Keratinocyte (primary cell): ENCODE data around the gene GPC5. TPM values are rescaled to one million over a fixed set of nuclear protein-coding genes. Genes with fewer than 3 reads are reported as not detected.
"Not testable (repeated sequence)": the region's sequence is repeated elsewhere in the genome, so short reads cannot be mapped to it uniquely, and the experiment has no call there.

Experiments
- DNase-seq: peaks from one replicate; pipeline ENCODE4 v3.0.0-alpha.2; 2011; ENCODE audit warnings: low read depth, missing footprints, low spot score
- FAIRE-seq: peaks from 2 replicates; lab custom pipeline; 2011; peaks lifted over from hg19 to GRCh38; lab: Jason Lieb, UNC
- H2AFZ ChIP-seq: 2 replicates; pipeline ENCODE4 v1.6.0; 2012; ENCODE audit warnings: low read length, control low read depth, inconsistent platforms; ENCODE audit not compliant: control insufficient read depth
- H3K27ac ChIP-seq: 2 replicates; pipeline ENCODE4 v1.5.1; 2011; ENCODE audit warnings: low read length; ENCODE audit not compliant: control insufficient read depth, insufficient read depth
- H3K27me3 ChIP-seq: 3 replicates; pipeline ENCODE4 v1.6.0; 2011; ENCODE audit warnings: low read length; ENCODE audit not compliant: control insufficient read depth, insufficient read depth; ENCODE audit errors: extremely low read depth
- H3K36me3 ChIP-seq, 2 experiments: 2 replicates in 1 of 2; 3 replicates in 1 of 2; pipeline ENCODE4 v1.5.1; 2011; ENCODE audit warnings: low read length in 2 of 2, mild to moderate bottlenecking in 1 of 2; ENCODE audit not compliant: control insufficient read depth in 2 of 2, insufficient read depth in 2 of 2; ENCODE audit errors: extremely low read depth in 1 of 2
- H3K4me1 ChIP-seq: 3 replicates; pipeline ENCODE4 v1.5.1; 2011; ENCODE audit warnings: low read length; ENCODE audit not compliant: control insufficient read depth, insufficient read depth; ENCODE audit errors: extremely low read depth
- H3K4me2 ChIP-seq: 3 replicates; pipeline ENCODE4 v1.6.0; 2011; ENCODE audit warnings: low read depth, low read length; ENCODE audit not compliant: control insufficient read depth, insufficient read depth; ENCODE audit errors: extremely low read depth
- H3K4me3 ChIP-seq, 3 experiments: fragments of 200-600 bp in 1 of 3; sonication (generic) in 1 of 3; 2 replicates in 2 of 3; 3 replicates in 1 of 3; pipeline ENCODE4 v1.5.1; 2011 to 2016; ENCODE audit warnings: low read length in 3 of 3, mild to moderate bottlenecking in 3 of 3, control low read depth in 2 of 3, inconsistent platforms in 1 of 3, low read depth in 1 of 3, mixed read lengths in 1 of 3, mixed run types in 1 of 3, moderate library complexity in 1 of 3; ENCODE audit not compliant: control insufficient read depth in 2 of 3, insufficient read depth in 2 of 3; ENCODE audit errors: extremely low read depth in 1 of 3
- H3K79me2 ChIP-seq: 2 replicates; pipeline ENCODE4 v1.6.0; 2012; ENCODE audit warnings: low read length; ENCODE audit not compliant: control insufficient read depth, insufficient read depth
- H3K9ac ChIP-seq: 3 replicates; pipeline ENCODE4 v1.6.0; 2011; ENCODE audit warnings: low read length; ENCODE audit not compliant: control insufficient read depth, insufficient read depth; ENCODE audit errors: extremely low read depth
- H3K9me1 ChIP-seq: 3 replicates; pipeline ENCODE4 v1.6.0; 2011; ENCODE audit warnings: low read length; ENCODE audit not compliant: control insufficient read depth, insufficient read depth; ENCODE audit errors: extremely low read depth
- H3K9me3 ChIP-seq: 2 replicates; pipeline ENCODE4 v1.5.1; 2012; ENCODE audit warnings: low read depth, low read length; ENCODE audit not compliant: control insufficient read depth
- H4K20me1 ChIP-seq: 3 replicates; pipeline ENCODE4 v1.6.0; 2011; ENCODE audit warnings: low read length; ENCODE audit not compliant: control insufficient read depth, insufficient read depth; ENCODE audit errors: extremely low read depth
- EZH2 ChIP-seq: IDR thresholded peaks from one replicate; pipeline ENCODE4 v1.6.1; 2012; ENCODE audit warnings: inconsistent platforms, mild to moderate bottlenecking, low read length, moderate library complexity
- dilution Hi-C: fragments of 300-500 bp; cut with MboI; formaldehyde crosslinking; loops from one replicate; pipeline ENCODE4 v1.7.0; 2020; ENCODE audit warnings: low sequenced_read_pairs; ENCODE audit not compliant: extremely low pct_ligation_motif_present
- polyA plus RNA-seq, 5 experiments: library from polyadenylated mRNA; depleted of rRNA in 3 of 5; stranded (reverse) in 3 of 5; stranded (forward) in 1 of 5; unstranded in 1 of 5; fragments of >200 nt; gene quantifications; 1 replicate in 1 of 5; 2 replicates in 3 of 5; 3 replicates in 1 of 5; pipeline versions ENCODE4 v1.2.1 to v1.2.3, GENCODE V29; 2011 to 2012; ENCODE audit warnings: missing spikeins in 2 of 5, low read depth in 1 of 5, low replicate concordance in 1 of 5
- TF ChIP-seq, protein P1 (sequence below), 3 experiments: IDR thresholded peaks in 1 of 3; conservative IDR thresholded peaks in 1 of 3; optimal IDR thresholded peaks in 1 of 3; 2 replicates in 2 of 3; 3 replicates in 1 of 3; pipeline versions ENCODE3 to v1.5.1; 2011; ENCODE audit warnings: low read length in 3 of 3, mild to moderate bottlenecking in 3 of 3, moderate library complexity in 2 of 3, control low read depth in 1 of 3, inconsistent platforms in 1 of 3; ENCODE audit not compliant: insufficient read depth in 2 of 3; ENCODE audit errors: extremely low read depth in 1 of 3

GPC5 gene
- polyA plus RNA-seq, 1 donor (not counting 4 experiments of a cell fraction or from before 2014, with no cell fraction given), result 0.10 TPM

DNA sequence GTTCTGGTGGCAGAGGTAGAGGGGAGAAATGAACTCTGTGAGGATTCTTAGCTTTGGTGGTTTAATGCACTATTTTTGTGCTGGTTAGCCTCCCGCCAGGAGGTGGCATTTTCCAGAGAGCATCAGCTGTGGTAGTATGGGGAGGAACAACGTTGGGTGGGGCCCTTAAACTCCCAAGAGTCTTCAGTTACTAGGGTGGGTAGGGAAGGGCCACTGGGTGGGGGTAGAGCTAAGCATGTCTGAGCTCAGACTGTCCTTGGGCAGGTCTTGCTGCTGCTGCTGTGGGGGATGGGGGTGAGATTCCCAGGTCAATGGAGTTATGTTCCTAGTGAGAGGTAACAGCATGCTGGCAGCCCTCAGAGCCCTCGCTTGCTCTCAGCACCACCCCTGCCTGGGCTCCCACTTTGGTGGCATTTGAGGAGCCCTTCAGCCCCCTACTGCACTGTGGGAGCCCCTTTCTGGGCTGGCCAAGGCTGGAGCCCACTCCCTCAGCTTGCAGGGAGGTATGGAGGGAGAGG is 897.8 kb downstream of the GPC5 start:
- H3K4me3 ChIP-seq, dilution Hi-C loops, H3K9me1 ChIP-seq, H3K9ac ChIP-seq, H3K4me1 ChIP-seq, DNase-seq, H3K36me3 ChIP-seq, H3K4me2 ChIP-seq, H3K27ac ChIP-seq, H3K27me3 ChIP-seq, H4K20me1 ChIP-seq, H3K79me2 ChIP-seq, FAIRE-seq, H3K9me3 ChIP-seq, H2AFZ ChIP-seq: not testable (repeated sequence)

DNA sequence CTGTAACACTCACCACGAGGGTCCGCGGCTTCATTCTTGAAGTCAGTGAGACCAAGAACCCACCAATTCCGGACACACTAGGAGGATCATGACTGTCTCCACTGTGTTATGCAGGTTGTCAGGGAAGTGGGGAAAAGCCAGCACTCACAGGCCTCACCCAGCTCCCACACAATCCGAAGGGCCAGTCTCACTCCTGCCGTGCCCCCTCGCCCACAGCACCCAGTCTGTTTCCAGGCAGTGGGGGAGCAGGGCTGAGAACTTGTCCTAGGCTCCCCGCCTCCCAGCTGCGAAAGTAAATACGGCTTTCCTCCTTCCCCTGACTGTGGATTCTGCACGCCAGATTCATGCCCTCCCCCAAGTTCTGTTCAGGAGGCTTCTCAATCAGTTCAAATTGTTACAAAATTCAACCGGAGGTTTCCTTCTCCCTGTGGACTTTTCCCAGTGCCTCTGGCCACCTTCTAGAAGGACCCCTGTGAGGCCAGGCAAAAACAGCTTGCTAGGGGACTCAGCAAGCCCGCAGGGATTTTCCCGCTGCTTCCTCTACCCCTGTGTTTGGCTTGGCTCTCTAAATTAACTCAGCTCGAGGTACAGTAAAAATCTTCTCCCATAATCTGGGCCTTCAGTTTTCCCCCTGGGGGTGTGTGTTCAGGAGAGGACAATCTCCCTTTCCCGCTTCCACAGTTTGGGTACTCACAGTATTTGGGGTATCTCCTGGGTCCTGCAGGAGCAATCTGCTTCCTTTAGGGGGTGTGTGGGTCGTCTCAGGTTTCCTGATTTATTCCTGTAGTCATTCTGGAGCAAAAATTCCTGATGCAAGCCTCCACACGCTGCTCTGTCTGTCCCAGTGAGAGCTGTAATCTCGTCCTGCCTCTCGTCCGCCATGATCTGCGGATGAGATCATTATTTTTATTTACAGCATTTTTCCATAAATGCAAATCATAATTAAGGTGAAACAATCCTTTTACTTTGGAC is 899.8 kb downstream of the GPC5 start:
- Histone ChIP-seq H3K36me3 (no peaks in the 10 kb centered on the region), H2AFZ (no peak overlapping the region), H3K4me1 (no peaks in the 10 kb centered on the region), H3K27me3 (no peaks in the 10 kb centered on the region), H3K9me3 (no peaks in the 10 kb centered on the region), H3K4me3 (no peak overlapping the region), H3K79me2 (no peaks in the 10 kb centered on the region), H3K4me2 (no peak overlapping the region), H3K27ac (no peak overlapping the region), H4K20me1 (no peaks in the 10 kb centered on the region), H3K9me1 (no peaks in the 10 kb centered on the region), H3K9ac (no peak overlapping the region)
- FAIRE-seq, result no peak
- TF ChIP-seq, protein P1, sequence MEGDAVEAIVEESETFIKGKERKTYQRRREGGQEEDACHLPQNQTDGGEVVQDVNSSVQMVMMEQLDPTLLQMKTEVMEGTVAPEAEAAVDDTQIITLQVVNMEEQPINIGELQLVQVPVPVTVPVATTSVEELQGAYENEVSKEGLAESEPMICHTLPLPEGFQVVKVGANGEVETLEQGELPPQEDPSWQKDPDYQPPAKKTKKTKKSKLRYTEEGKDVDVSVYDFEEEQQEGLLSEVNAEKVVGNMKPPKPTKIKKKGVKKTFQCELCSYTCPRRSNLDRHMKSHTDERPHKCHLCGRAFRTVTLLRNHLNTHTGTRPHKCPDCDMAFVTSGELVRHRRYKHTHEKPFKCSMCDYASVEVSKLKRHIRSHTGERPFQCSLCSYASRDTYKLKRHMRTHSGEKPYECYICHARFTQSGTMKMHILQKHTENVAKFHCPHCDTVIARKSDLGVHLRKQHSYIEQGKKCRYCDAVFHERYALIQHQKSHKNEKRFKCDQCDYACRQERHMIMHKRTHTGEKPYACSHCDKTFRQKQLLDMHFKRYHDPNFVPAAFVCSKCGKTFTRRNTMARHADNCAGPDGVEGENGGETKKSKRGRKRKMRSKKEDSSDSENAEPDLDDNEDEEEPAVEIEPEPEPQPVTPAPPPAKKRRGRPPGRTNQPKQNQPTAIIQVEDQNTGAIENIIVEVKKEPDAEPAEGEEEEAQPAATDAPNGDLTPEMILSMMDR (optimal IDR thresholded peaks at IDR 0.05 in 1 of 3, IDR thresholded peaks at IDR 0.05 in 1 of 3, conservative IDR thresholded peaks at IDR 0.05 in 1 of 3; ENCODE audit: extremely low read depth in 1 of 3, insufficient read depth in 2 of 3, low read length in 3 of 3), result no peak
- no peak for TF ChIP-seq EZH2
- dilution Hi-C loops, result no loop called here
- no peak for DNase-seq
